Activated CD4-positive, CD25-positive, alpha-beta regulatory T cell (primary cell): ENCODE measurements around the gene CSE1L.
"Not testable (repeated sequence)": the region's sequence is repeated elsewhere in the genome, so short reads cannot be mapped to it uniquely, and the experiment has no call there.

Source experiments
- DNase-seq, 4 experiments: peaks; one replicate each; lab custom pipeline; 2025; lab: John Stamatoyannopoulos, UW

CSE1L gene

DNA sequence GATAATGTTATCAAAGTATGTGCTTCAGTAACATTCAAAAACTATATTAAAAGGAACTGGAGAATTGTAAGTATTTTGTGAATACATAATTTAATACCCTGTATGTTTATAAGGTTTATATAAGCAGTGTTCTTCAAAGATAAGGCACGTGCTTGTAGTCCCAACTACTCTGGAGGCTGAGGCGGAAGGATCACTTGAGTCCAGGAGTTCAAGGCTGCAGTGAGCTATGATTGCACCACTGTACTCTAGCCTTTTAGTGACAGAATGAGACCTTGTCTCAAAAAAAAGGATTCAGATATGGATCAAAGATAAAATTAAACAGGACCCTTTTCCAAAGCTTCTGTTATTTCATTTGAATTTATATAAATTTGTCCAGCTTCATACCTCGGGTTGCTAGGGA is 17.2 kb downstream of the CSE1L start:
- no peak for DNase-seq

DNA sequence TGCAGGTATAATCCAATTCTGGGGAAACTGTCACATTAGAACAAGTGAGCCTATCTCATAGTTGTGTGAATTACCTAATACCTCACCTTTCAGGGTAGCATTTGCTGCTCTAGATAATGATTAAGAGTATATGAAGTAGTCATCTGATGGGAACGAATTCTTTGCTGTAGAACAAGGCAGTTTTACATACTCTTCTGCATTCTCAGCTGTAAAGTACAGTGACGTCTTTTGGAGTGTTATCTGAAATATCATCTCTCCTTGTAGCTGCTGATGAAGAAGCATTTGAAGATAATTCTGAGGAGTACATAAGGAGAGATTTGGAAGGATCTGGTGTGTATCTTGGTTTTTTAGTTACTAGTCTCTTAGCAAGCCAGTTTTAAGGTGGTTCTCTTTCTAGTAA is 28.4 kb downstream of the CSE1L start:
- DNase-seq = no peak

DNA sequence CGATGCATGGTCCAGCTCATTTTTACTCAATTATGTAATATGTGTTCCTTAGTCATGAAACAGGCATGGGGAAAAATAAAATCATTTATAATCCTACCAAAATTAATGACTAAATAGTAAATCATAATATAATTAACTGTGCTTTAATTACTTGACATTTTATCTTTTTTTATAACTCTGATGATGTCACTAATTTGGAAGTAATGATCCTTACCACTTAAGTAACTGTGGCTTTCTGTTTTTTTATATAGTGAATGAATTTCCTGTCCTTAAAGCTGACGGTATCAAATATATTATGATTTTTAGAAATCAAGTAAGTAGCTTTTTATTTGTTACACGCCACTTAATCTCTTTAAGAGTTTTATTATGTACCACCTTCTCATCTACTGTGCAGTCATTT is 32.2 kb downstream of the CSE1L start:
- DNase-seq = no peak

DNA sequence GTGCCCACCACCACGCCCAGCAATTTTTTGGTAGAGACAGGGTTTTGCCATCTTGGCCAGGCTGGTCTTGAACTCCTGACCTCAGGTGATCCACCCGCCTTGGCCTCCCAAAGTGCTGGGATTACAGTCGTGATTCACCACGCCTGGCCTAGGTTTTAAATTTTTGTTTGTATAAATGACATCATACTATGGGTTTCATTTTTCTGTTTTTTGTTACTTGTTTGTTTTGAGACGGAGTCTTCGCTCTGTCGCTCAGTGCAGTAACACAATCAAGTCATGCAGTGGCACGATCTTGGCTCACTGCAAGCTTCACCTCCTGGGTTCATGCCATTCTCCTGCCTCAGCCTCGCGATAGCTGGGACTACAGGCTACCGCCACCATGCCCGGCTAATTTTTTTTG is 36.2 kb downstream of the CSE1L start:
- DNase-seq = not testable (repeated sequence)

DNA sequence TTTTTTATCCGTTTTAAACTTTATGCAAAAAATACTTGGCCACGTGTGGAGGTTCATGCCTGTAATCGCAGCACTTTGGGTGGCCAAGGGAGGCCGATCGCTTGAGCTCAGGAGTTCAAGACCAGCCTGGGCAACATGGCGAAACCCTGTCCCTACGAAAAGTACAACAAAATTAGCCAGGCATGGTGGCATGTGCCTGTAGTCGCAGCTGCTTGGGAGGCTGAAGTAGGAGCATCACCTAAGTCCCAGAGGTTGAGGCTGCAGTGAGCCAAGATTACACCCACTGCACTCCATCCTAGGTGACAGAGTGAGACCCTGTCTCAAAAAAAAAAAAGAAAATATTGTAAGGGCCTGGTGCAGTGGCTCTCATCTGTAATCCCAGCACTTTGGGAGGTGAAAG is 45.0 kb downstream of the CSE1L start:
- DNase-seq = no peak

DNA sequence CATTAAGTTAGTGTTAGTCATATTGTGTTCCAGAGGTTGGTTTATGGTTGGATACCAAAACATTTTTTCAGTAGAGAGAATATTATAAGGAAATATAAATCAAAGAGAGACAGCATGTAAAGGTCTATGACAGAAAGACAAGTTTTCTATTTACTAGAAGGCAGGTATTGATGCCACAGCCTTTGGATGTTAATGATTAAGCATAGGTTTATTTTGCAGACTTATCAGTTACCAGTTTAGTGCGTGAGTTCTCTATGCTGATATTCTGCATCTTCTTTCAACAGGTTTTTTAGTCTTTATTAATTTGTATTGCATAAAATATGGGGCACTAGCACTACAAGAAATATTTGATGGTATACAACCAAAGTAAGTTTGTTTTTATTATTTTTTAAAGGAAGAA is 45.6 kb downstream of the CSE1L start:
- no peak for DNase-seq

DNA sequence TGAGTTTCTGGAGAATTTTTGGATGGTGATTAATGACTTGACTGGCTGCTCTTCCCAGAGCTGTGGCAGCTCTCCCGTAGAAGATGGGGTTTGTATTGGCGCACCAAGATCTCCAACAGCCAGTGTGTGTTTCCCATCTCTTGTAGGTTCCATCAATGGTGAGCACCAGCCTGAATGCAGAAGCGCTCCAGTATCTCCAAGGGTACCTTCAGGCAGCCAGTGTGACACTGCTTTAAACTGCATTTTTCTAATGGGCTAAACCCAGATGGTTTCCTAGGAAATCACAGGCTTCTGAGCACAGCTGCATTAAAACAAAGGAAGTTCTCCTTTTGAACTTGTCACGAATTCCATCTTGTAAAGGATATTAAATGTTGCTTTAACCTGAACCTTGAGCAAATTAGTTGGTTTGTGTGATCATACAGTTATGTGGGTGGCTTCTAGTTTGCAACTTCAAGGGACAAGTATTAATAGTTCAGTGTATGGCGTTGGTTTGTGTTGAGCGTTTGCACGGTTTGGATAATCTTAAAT is 50.2 kb downstream of the CSE1L start:
- no peak for DNase-seq

DNA sequence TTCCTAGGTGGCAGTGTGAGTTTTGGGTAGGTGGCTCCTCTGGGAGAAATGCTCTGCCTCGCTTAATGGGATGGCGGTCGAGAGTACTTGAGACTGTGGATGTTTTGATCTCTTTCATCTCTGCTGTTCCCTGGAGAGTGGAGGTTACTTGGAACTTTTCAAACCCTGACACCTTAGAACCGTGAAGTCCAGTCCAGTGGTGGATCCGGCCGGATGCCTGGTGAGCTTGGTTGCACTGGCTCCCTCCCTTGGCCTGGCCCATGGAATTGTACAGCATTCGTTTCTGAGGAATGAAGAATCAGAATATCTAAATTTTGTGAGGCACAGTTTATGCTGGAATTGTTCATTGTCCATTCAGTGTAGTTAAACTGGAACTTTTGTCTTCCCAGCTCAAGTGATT is 51.0 kb downstream of the CSE1L start:
- DNase-seq = no peak

DNA sequence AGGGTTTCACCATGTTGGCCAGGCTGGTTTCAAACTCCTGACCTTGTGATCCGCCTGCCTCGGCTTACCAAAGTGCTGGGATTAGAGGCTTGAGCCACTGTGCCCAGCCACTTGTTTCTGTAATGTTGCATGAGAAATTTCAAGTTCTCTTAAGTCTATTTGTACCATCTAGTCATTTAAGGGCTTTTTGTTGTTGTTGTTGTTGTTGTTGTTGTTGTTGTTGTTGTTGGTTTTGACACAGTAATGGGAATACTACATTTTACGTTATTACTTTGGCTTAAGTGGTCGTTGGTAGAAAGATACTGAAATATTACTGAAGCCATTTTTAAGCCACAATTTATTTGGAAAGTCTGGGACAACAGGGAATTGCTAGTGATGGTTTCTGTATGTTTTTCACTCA is 52.0 kb downstream of the CSE1L start:
- DNase-seq = no peak

DNA sequence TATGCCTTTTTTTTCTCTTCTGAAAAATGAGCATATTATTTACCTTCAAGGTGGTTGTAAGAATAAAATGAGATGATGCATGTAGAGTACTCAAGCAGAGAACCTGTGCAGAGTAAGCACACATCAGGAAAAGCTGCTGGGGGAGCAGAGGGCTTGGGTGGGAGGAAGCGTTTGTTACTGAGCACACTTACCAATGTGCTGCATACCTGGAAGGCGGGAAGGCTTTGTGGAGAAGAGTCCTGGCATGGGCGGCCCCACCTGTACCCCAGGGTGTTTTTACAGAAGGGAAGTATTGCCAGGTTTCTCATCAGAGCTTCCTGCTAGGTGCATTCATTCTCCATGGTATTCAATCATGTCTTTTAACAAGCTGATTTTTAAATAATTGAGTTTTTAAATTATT is 52.9 kb downstream of the CSE1L start:
- DNase-seq = no peak

DNA sequence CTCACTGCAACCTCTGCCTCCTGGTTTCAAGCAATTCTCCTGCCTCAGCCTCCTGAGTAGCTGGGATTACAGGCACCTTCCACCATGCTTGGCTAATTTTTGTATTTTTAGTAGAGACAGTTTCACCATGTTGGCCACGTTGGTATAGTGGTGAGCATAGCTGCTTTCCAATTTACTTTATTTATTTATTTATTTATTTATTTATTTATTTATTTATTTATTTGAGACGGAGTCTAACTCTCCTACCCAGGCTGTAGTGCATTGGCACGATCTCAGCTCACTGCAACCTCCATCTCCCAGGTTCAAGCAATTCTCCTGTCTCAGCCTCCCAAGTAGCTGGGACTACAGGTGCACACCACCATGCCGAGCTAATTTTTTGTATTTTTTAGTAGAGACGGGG is 54.2 kb downstream of the CSE1L start:
- not testable (repeated sequence) for DNase-seq

DNA sequence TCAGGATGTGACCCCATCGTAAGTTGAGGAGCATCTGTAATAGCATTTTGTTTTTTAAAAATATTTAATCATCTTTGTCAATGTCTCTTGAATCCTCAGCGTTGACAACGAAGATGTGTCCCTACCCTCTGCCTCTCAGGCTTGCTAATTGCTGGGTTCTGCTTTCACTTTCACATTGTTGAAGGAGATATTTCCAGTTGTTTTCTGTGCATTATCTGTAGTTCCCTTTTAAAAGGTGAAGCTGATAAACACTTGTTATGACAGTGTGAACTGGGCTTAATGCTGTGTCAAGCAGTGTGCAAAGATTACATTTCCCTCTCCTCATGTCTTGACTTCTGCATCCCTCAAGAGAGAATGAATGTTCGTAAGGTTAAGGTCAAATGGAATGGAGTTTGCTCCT is 54.9 kb downstream of the CSE1L start:
- DNase-seq = no peak

DNA sequence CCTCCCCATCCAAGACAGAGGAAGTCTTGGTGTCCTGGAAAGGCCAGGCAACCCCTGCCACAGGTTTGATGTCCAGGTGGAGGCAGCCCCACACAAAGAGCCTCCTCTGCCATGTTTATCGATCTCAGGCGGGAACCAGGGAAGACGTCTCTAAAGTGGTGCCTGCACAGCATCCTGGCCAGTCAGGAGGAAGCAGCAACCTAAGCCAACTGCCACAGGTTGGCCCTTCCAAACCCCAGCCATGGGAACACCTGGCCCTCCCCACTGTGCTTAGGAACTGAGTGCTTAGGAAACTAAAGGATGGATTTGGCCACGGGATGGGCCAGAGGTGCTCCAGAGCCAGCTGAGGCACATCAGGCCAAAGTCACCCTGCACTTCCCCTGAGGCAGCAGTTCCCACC is 56.9 kb downstream of the CSE1L start:
- DNase-seq = no peak

DNA sequence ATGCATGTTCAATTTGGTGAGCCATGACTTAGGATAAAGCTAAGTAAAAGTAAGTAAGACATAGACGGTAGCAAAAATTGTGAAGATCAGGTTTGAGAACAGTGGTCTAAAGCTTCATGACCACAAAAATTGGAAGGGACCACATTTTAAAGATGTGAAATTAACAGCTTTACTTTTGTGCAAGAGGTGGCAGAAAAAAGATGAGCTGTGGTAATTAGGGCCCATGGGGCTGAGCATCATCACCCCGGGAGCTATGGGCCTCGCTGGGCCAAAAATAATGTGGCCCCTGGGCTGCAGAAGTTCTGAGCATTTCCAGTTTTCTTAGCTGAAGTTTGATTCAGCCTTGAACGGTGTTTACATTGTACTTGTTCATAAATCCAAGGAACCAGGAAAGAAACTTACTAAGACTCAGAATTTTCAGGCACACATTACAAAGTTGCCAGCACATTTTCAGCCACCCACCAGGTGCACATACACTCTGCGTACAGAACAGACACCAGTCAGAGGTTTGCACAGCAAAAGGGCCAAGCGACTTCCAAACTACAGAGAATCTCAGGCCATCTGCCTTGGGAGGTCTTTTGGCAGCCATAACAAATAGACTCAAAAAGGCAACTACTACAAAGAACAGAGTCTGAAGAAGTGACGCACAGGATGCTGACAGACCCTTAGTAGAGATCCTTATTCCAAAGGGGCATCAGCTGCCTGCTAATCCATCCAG is 57.7 kb downstream of the CSE1L start:
- no peak for DNase-seq

DNA sequence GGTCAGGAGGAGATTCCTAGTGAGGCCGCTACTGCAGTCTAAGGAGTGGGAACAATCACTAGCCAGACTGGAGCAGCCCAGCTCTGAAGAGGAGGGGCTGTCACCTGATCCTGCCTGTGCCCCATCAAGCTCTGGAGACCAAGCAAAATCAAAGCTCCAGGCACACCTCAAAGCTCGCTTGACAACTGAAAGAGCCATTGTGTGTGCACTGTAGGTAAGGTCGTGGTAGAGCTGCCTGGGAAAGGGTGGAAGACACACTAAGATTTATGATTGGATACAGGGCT is 58.2 kb downstream of the CSE1L start:
- DNase-seq = no peak

DNA sequence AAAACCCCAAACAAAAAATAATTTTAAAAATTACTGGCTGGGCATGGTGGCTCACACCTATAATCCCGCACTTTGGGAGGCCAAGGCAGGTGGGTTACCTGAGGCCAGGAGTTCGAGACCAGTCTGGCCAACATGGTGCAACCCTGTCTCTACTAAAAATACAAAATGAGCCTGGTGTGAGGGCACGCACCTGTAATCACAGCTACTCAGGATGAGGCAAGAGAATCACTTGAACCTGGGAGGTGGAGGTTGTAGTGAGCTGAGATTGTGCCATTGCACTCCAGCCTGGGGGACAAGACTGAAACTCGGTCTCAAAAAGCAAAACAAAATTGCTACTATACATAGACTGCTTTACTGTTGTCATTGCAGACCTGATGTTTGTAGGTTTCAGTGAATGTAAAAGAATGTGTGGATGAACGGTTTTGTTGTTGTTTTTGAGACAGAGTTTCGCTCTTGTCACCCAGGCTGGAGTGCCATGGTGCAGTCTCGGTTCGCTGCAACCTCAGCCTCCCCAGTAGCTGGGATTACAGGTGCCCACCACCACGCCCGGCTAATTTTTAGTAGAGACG is 59.0 kb downstream of the CSE1L start:
- DNase-seq = not testable (repeated sequence)

DNA sequence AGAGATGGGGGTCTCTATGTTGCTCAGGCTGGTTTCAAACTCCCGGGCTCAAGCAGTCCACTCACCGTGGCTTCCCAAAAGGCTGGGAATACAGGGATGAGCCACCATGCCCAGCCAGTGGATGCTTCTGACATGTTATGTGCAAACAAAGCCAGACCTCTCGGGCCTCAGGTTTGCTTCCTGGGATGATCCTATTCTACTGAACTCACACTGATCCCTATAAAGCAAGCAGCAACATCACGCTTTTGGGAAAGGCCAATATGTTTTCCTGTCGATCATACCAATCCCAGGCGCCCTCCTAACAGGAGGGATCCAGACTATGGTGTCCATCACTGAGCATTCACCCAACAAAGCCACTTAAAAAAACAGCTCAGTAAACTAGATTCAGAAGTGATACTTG is 60.2 kb downstream of the CSE1L start:
- no peak for DNase-seq

DNA sequence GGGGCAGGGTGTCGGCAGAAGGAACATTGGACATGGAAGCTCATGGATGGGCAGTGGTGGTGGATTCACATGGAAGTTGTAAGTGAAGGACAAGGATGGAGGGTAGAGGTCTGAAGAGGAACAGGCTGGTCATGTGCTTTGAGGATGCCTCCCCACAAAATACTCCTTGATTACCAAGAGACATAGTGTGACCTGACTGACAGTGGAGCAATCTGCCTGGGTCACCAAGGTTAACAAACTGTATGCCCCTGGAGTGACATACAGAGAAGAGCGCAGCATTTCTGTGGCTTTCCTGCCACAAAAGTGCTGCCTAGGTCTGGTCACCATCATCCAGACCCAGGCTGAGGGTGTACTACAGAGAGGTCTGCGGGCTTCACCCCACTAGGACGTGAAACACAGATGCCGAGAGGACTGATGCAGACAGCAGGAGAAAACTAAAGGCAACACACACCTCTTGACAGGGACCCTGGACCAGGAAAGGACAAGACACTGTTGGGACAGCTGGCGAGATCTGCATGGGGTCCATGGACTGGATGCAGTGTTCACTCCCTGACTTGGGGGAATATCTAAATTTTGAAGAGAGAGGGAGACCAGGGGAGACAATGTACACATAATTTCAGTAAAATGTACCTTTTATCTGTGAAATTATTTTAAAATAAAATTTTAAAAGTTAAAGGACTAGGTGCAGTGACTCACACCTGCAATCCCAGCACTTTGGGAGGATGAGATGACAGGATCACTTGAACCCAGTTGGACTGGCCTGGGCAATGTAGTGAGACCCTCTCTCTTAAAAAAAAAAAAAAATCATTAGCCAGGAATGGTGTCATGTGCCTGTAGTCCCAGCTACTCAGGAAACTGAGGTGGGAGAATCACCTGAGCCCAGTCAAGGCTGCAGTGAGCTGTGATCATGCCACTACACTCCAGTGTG is 64.9 kb downstream of the CSE1L start:
- no peak for DNase-seq

DNA sequence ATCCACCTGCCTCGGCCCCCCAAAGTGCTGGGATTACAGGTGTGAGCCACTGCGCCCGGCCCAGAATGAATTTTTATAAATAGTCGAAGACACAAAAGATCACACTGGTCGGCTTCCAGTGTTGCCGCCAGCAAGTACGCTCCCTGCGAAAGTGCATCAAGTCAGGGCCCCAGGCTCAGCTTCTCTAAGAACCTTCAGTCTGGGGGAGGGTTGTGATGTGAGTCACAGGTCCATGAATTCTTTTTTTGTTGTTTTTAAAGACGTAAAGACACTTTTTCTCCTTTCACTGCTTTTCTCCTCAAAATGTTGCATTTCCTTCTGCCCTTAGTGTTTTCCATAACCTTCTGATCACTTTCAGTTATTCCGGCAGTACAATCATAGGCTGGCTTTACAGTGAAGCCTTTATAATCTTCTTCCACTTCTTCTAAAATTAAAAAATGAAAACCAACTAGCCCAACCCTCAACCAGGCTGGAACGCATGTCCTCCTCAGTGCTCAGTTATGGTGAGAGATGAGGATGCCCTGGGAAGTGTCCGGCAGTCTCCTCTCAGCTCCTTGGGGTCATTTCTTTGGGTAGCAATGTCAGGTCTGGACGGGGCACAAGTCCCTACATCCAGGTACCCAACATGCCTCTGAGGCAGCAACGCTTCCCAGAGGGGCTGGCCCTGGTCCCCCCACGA is 66.6 kb downstream of the CSE1L start:
- no peak for DNase-seq

DNA sequence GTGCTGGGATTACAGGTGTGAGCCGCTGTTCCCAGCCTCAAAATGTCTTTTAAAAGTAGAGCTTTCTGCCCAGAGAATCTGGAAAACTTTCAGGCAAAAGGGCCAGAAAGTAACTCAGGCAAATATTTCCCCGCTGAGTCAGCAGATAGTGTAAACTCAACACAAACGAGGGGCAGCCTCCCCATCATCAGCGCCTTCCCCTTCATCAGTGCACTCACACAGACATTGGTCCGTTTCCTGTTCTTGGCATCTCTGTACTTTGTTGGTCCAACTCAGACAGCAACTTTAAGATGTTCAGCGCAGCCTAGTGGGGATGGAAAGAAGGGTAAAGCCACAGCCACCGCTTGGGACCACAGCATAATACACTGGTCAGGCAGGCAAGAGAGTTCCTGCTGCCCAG is 69.5 kb downstream of the CSE1L start:
- DNase-seq = no peak

DNA sequence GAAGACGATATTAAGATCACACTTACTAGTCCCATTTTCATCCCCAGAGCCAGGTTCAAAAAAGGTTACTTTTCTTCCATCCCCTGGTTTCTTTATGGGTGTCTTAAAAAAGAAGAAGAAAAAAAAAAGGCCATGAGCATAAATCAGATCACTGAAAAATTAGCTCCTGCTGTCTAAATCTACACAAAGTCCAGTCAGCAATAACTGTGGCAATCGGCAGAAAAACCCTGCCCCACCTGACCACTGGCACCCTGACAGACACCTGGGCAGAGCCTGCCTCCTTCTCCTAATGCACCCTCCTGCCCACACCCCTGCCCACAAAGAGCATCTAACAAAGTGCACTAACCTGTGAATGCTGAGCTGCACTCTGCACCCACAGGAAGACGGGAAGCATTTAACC is 72.2 kb downstream of the CSE1L start:
- DNase-seq = no peak

DNA sequence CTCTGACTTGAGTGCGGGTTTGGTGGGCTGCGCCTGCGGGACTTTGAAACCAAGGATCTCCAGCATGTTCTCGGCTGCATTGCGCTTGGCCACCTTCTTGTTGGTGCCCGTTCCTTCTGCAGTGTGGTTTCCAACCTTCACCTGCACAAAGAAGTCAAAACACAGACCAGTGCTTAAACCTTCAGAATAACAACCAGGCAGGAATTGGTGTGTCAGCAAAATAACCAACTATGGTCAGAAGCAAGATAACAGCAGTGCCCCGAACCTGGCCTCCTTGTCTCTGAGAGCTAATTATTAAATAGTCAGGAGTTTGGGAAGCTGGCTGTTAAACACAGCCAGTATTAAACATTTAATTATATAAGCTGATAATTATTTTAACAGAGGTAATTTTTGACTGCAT is 73.9 kb downstream of the CSE1L start:
- DNase-seq = no peak

DNA sequence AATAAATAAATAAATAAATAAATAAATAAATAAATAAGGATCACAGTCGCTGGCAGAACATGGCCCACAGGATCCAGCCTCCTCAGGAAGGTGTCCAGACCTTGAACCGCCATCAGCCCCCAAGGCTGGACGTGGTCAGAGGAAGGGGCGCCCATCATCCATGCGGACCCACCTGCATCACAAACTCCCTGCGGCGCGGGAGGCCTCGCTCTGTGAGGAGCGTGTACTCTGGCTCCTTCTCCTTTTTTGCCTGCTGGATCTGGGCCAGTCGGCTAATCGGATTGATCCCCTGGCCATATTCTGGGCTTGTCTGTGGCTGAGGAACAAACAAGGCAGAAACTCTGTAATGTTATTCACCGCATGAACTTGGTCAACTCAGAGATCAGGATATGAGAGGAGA is 76.8 kb downstream of the CSE1L start:
- no peak for DNase-seq
